HG03439 (cell line): Measurements from ENCODE around the gene NSF.
"Not testable (repeated sequence)": the region's sequence is repeated elsewhere in the genome, so short reads cannot be mapped to it uniquely, and the experiment has no call there.

ENCODE experiments used
- ATAC-seq: cut with Tn5 transposase; IDR thresholded peaks from one replicate; pipeline ENCODE4 v1.9.1; 2021; ENCODE audit warnings: mild to moderate bottlenecking, moderate library complexity; ENCODE audit not compliant: unreplicated experiment

NSF gene

GRCh38 chr17:46699014-46699413 lies 108.5 kb downstream of the NSF start:
- not testable (repeated sequence) for ATAC-seq

- ATAC-seq: no peak
Observed at GRCh38 chr17:46717999-46718398, 127.5 kb downstream of the NSF start.

GRCh38 chr17:46719891-46720290 lies 129.4 kb downstream of the NSF start:
- ATAC-seq: no peak

- no peak for ATAC-seq
Observed at GRCh38 chr17:46720408-46720807, 129.9 kb downstream of the NSF start.

- no peak for ATAC-seq
Observed at GRCh38 chr17:46722662-46723285, 132.3 kb downstream of the NSF start.

- ATAC-seq: no peak
Observed at GRCh38 chr17:46726206-46726605, 135.7 kb downstream of the NSF start.

GRCh38 chr17:46727572-46728348 lies 137.3 kb downstream of the NSF start:
- no peak for ATAC-seq

- no peak for ATAC-seq
Observed at GRCh38 chr17:46730026-46730425, 139.6 kb downstream of the NSF start.

GRCh38 chr17:46730679-46731078 lies 140.2 kb downstream of the NSF start:
- ATAC-seq: no peak

- ATAC-seq: no peak
Observed at GRCh38 chr17:46732160-46732559, 141.7 kb downstream of the NSF start.

- no peak for ATAC-seq
Observed at GRCh38 chr17:46732754-46733398, 142.4 kb downstream of the NSF start.

- no peak for ATAC-seq
Observed at GRCh38 chr17:46733837-46734475, 143.5 kb downstream of the NSF start.

GRCh38 chr17:46736100-46736499 lies 145.6 kb downstream of the NSF start:
- ATAC-seq: no peak

GRCh38 chr17:46737326-46737725 lies 146.9 kb downstream of the NSF start:
- no peak for ATAC-seq

GRCh38 chr17:46738544-46738943 lies 148.1 kb downstream of the NSF start:
- no peak for ATAC-seq

GRCh38 chr17:46739982-46740381 lies 149.5 kb downstream of the NSF start:
- ATAC-seq: no peak

- ATAC-seq: no peak
Observed at GRCh38 chr17:46741122-46741730, 150.8 kb downstream of the NSF start.

- ATAC-seq: no peak
Observed at GRCh38 chr17:46742565-46743270, 152.2 kb downstream of the NSF start.

- ATAC-seq: no peak
Observed at GRCh38 chr17:46744441-46744840, 154.0 kb downstream of the NSF start.

- no peak for ATAC-seq
Observed at GRCh38 chr17:46745376-46745775, 154.9 kb downstream of the NSF start.

GRCh38 chr17:46751425-46751824 lies 161.0 kb downstream of the NSF start:
- ATAC-seq: no peak
